Glomerular visceral epithelial cell (primary cell): ENCODE measurements around the gene RNF141.

Experiments
- DNase-seq: peaks from one replicate; pipeline ENCODE4 v3.0.0-alpha.2; 2016; ENCODE audit errors: extremely low spot score

The RNF141 gene

DNA sequence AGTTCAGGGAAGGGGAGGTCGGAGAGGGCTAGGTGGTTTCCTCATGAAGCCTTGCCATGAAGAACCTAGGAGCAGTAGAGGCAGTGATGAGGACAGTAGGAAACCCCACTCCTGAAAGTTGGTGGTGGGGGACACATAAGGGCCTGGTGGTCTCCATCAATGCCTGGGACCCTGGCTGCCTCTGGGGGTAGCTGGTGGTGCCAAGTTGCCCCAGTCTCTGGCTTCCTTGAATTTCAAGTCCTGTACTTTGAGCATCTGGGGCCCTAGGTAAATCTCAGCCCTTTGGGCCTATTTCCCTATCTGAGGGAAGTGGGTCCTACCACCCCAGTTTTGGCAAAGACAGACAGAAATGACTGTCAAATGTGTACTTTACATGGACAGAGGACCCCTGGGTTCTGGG, 57.8 kb downstream of the RNF141 start:
- no peak for DNase-seq

- DNase-seq = no peak
These were observed 59.2 kb downstream of the RNF141 start for GRCh38 chr11:10481560-10482349.

GRCh38 chr11:10480760-10481159, 60.2 kb downstream of the RNF141 start:
- DNase-seq = no peak

- no peak for DNase-seq
These were observed 61.0 kb downstream of the RNF141 start for GRCh38 chr11:10480026-10480425.

GRCh38 chr11:10478574-10479550, 62.1 kb downstream of the RNF141 start:
- no peak for DNase-seq

GRCh38 chr11:10478066-10478465, 62.9 kb downstream of the RNF141 start:
- DNase-seq = no peak

DNA sequence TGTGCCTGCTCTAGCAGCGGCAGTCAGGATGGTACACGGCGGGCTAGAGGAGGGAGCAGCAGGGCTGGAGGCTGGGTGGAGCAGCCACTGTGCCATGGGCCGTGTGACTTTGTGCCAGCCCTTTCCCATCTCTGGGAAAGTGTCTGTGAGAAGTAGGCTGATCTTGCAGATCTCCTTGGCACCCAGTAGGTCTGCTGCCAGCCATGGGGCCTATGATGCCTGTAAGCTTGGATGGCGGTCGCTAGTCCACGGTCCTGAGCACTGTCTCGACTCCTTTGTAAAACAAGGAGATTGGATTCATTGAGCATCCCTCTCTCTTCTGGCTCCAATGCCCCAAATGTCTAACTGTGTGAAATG, 63.3 kb downstream of the RNF141 start:
- no peak for DNase-seq

- no peak for DNase-seq
These were observed 63.9 kb downstream of the RNF141 start for GRCh38 chr11:10476927-10477689.

DNA sequence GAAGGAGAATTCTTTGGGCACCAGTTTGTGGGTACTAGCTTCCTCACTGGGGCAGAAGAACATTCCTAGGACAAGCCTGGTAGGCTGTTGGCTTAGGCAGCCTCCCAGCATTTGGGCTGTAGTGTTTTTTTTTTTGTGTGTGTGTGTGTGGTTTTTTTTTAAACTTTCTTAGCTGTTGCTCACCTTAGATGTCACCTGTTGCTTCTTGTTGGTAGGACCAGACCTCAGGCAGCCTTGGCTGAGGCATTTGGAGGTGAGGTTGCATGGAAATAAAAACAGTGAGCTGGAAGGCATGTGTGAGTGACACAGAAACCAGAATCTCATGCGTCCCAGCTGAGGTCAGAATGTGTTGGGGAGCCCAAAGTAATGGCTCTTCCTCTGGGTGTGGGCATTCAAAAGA, 64.6 kb downstream of the RNF141 start:
- DNase-seq = no peak

- DNase-seq = no peak
These were observed 66.4 kb downstream of the RNF141 start for GRCh38 chr11:10474551-10474950.

- no peak for DNase-seq
These were observed 67.6 kb downstream of the RNF141 start for GRCh38 chr11:10473371-10473770.

GRCh38 chr11:10462746-10463300, 78.2 kb downstream of the RNF141 start:
- DNase-seq = no peak
